HG03460 (cell line): Measurements from ENCODE around the gene FILIP1L.

Source experiments
- ATAC-seq: cut with Tn5 transposase; IDR thresholded peaks from one replicate; pipeline ENCODE4 v1.9.1; 2021; ENCODE audit not compliant: unreplicated experiment

The FILIP1L gene

GRCh38 chr3:100125161-100125938, 11.0 kb upstream of the FILIP1L start:
- no peak for ATAC-seq

- no peak for ATAC-seq
These were observed 10.0 kb upstream of the FILIP1L start for GRCh38 chr3:100124201-100124761.

DNA sequence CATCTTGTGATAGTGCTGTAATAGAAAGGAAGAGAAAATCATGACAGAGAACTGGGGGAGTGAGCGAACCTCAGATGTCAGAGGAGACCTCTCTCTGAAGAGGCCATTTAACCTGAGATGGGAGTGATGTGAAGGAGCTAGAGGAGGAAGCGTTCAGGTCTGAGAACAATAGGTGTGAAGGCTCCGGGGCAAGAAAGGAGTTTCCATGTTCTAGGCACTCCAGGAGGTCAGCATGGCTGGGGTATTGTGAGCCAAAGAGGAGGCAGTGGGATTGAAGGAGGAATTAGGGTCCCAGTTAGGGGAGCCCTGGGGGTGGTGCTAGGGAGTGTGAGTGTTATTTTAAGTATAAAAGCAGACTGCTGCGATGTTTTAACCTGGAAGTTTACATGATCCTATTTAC, 8.8 kb upstream of the FILIP1L start:
- ATAC-seq: no peak

- no peak for ATAC-seq
These were observed 8.0 kb upstream of the FILIP1L start for GRCh38 chr3:100122321-100122720.

GRCh38 chr3:100120693-100121092, 6.4 kb upstream of the FILIP1L start:
- ATAC-seq: no peak

DNA sequence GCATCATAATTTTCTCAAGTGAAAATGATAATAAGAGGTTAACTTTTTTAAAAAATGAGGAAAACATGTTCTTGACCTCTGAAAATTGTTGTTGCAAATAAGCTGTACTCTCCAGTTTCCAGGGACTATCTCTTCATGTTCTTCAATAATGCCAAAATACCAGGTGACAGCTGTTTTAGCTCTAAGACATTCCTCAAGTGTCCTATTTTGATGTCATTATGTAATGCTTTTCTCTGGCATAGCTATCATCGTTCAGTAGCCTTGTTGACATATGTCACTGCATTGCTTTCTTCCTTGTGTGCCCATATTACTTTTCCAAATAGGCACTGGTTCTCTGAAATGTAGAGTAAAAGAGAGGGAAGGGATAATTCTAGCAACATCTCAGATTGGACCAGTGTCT, 5.7 kb upstream of the FILIP1L start:
- no peak for ATAC-seq

DNA sequence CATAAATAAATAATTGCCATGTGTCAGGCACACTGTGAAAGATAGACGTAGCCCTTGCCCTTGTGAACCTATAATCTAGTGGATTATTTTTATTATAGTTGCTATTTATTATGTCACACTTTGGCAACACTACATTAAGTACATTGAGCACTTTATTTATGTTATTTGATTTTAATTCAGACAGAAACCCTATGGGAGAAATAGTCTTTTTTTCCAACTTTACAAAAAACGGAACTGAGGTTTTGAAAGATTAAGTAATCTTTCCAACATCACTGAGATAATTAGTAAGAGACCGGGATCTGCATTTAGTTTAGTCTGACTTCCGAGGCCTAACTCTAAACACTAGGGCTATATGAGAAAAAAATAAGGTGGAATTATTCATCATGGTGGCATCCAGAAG, 2.8 kb upstream of the FILIP1L start:
- no peak for ATAC-seq

- ATAC-seq: no peak
These were observed 433 bp downstream of the FILIP1L start for GRCh38 chr3:100113723-100114412.

GRCh38 chr3:100111728-100112127, 2.6 kb downstream of the FILIP1L start:
- no peak for ATAC-seq

DNA sequence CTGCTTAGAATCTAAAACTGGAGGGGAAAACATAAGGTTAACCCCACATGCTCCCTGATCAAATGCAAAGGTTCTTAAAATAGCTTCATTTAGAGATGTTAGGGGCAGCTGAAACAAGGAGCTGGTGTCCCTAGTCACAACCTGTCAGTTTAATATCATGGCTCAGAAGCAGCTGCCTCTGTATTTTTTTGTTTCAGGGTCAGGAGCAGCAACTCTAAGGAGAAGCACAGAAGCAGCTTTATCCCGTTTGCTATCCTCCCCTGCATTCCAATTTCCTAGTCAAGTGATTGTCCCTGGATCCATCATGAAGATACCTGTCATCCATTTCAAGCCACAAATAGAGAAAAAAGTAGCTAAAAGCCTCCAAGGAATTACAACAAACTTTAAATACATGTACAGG, 4.1 kb downstream of the FILIP1L start:
- no peak for ATAC-seq

DNA sequence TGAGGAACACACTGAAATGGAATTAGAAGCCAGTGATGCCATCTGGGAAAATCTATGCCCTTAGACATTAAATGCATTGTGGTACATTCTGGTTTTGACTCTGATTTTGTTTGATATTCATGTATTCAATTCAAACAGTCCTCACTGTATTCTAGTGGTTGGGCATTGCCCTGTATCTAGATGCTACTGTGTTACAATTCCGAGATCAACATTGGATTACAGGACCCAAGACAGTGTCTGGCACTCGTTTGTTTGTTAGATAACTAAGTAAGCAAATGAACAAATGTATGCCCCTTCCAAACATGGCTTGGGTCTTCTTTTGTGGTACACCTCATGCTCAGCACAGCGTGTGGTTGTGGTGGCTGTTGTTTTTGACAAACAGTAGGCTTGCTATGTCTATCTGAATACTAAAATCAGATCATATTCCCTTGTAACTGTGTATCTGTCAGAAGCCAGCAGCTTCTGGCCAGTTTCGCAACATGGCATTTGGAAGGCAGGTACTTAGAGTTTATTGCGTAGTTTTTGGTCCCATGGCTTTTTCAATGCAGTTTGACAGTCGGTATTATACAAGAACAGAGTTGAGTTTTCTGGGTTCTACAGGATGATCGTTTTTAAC, 5.7 kb downstream of the FILIP1L start:
- no peak for ATAC-seq

DNA sequence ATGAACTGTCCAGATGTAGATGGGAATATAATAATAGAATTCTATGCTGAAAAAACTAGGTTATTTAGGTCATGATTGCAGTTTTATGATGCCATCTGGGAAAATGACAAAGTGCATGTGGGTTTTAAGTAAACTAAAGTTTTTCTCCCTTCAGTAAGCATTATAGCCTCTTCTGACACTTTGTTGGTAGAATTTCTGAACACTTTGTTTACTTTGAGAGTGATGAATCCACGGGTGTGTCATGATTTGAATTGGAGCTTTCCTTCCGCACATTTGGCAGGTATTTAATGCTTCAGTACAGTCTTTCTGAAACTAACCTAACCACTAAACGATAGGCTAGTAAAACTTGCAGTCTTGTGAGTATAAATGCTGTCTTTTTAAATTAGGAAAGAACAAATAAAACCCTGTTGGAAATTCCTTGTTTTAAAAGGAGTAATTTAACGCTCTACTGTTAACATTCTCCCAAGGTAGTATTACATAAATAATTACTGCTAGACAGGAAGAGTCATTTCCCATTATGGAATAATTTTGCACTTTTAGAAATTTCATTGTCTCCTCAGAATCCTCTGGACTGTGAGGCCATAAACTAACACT, 7.0 kb downstream of the FILIP1L start:
- ATAC-seq: no peak

DNA sequence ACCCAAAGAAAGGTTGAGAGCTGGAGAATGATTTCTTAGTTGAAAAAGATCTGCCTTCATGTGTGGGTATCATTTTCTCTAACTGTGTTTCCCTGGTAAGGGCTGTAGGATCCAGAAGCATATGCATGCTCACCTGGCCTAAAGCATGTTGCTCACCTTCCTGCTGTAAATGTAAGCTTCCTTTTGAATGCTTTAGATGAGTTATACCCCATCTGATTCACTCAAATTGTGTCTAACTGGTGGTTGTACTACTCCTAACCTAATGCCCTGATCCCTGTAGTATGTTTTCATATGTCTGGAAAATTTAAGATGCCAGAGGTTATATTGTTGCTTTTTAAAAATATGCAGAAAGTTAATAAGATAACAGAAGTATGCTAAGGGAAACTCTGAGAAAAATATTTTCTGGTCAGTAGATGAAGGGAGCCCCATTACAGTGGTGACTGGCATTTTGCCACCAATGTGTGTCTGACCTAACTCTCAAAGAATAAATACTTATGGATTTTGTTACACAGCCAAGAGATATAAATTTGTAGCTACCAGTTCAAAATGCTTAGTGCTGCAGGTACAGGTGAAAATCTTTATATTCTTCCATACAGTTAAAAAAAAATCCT, 7.7 kb downstream of the FILIP1L start:
- no peak for ATAC-seq

DNA sequence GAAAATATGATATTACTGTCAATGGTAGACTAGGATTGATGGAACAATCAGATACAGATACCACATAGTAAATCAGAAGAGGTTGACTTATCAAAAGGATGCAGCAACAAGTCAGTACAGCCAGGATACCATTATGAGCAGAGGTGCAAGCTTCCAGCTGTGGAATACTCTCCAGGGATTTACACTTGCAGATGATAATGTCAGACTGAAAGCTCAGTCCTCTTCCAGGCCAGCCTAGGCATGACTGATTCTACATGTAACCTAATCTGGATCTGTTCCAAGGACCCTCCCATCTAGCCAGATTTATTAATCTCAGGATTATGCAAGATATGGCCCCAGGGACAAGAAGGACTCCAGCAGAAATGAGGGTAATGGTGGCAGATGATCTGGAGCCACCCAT, 8.2 kb downstream of the FILIP1L start:
- ATAC-seq: no peak

DNA sequence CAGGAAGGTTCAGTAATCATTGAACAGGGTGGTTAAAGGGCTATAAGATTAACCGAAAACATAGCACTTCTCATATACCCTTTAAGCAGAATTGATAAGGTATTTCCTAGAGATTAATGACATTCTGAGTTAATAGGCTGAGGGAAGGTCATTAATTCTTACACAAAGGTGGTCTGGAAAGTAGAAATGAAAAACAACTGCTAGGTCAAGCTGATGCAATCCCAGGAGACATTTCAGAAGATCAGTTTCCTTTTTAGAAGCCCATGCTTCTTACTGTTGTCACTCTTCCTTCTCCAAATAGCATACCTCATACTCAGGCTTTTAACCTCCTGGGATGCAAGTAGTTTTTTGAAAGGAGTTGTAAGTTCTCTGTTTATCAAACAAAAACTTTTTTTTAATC, 8.8 kb downstream of the FILIP1L start:
- peak; percentile 30 for ATAC-seq

DNA sequence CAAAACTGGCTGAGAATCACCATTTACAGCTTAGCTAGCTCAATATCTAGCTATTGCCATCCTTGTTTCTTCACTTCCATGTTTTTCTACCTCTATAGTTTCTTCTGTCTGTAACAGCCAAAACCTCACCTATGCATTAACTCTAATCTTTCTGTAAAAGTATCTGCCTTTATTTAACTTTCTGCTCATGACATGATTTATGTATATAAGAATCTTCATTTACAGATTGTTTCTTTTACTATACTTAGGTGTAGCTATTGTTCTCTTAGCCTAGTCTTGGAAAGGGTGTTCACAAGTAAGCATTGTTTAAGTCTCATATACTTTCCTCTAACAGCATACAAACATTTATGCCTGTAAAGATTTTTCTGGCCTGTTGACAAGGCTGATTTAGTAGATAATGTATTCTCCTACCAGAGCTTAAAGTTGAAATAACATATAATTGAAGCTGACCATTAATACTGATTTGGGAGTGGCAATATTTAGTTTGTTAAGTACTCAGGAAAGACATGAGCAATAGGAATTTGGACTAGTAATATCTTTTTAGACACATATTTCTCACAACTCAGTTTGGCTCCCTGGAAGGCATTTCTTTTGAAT, 9.4 kb downstream of the FILIP1L start:
- no peak for ATAC-seq

DNA sequence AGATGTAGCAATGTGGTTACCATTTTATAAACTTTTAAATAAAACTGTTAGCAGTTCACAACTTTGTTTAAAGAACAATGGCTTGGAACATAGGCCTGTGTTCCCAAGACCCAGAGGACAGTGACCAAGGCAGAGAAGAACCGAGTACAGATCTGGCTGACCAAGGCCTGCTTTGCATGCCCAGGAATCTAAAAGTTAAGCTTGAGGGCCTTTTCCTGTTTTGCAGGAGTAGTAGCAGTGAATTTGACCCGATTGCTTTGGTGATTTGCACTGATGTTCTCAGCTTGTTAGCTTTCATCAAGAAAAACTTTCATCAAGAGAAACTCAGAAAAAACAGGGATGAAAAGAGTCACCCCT, 9.9 kb downstream of the FILIP1L start:
- ATAC-seq: peak; percentile 37

- peak; percentile 82 for ATAC-seq
These were observed 10.5 kb downstream of the FILIP1L start for GRCh38 chr3:100103558-100104441.

- ATAC-seq: no peak
These were observed 11.5 kb downstream of the FILIP1L start for GRCh38 chr3:100102757-100103156.

GRCh38 chr3:100100425-100100824, 13.9 kb downstream of the FILIP1L start:
- no peak for ATAC-seq
